ENCODE data around the gene MAPK14.
"Not testable (repeated sequence)": the region's sequence is repeated elsewhere in the genome, so short reads cannot be mapped to it uniquely, and the experiment has no call there.

MAPK14 gene

DNA sequence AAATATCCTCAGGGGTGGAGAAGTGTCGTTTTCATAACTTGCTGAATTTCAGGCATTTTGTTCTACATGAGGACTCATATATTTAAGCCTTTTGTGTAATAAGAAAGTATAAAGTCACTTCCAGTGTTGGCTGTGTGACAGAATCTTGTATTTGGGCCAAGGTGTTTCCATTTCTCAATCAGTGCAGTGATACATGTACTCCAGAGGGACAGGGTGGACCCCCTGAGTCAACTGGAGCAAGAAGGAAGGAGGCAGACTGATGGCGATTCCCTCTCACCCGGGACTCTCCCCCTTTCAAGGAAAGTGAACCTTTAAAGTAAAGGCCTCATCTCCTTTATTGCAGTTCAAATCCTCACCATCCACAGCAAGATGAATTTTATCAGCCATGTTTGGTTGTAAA lies 82.4 kb downstream of the MAPK14 start:
- FAIRE-seq: no peak

GRCh38 chr6:36110863-36111262 lies 83.3 kb downstream of the MAPK14 start:
- no peak for FAIRE-seq

GRCh38 chr6:36111526-36111925 lies 83.9 kb downstream of the MAPK14 start:
- FAIRE-seq: no peak

DNA sequence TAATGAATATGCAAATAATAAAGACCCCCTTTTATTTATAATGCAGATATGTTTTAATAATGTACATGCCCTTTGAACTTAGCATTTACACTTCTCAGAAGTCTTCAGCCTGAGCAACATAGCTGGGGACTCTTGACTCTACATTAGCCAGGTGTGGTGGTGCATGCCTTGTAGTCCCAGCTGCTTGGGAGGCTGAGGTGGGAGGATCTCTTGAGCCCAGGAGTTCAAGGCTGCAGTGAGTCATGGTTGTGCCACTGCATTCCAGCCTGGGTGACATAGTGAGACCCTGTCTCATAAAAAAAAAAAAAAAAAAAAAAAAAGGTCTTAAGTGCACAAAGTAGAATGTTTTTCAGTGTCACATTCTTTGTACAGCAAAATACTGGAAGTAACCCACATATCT lies 85.4 kb downstream of the MAPK14 start:
- no peak for FAIRE-seq

- FAIRE-seq: no peak
These were observed 86.1 kb downstream of the MAPK14 start for GRCh38 chr6:36113703-36114102.

DNA sequence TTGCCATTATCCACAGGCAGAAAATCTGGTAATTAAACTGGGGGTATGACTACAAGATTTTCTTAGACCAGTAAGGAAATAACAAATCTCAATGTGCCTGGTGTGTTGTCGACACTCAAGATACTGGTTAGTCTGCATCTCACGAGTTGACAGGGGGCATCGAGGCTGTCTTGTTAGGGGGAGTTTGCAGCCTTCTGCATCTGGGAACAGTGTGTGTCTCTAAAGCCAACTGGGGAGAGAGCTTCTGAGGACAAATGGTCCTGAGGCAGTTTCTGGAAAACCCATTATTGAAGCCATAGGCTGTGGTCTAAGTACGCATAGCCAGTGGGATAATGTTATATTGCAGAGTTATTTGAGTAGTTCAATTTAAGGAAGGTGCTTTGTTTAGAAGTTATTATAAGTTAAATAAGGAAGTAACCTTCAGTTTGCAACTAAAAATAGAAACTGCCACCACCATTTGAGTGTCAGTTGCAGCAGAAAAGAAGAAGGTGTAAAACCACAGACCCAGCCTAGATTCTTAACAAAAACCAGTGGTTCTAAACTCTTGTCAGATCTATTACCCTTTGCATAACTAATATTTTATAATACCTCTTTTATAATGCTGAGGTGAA lies 87.3 kb downstream of the MAPK14 start:
- no peak for FAIRE-seq

DNA sequence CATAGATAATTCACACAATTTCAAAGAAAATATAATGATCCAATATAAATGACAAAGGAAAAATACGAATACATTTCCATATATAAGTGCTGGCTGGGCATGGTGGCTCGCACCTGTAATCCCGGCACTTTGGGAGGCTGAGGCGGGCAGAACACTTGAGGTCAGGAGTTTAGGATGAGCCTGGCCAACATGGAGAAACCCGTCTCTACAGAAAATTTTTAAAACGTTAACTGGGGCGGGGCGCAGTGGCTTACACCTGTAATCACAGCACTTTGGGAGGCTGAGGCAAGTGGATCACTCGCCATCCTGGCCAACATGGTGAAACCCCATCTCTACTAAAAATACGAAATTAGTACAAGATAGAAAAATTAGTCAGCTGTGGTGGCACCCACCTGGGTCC lies 87.8 kb downstream of the MAPK14 start:
- FAIRE-seq: no peak

DNA sequence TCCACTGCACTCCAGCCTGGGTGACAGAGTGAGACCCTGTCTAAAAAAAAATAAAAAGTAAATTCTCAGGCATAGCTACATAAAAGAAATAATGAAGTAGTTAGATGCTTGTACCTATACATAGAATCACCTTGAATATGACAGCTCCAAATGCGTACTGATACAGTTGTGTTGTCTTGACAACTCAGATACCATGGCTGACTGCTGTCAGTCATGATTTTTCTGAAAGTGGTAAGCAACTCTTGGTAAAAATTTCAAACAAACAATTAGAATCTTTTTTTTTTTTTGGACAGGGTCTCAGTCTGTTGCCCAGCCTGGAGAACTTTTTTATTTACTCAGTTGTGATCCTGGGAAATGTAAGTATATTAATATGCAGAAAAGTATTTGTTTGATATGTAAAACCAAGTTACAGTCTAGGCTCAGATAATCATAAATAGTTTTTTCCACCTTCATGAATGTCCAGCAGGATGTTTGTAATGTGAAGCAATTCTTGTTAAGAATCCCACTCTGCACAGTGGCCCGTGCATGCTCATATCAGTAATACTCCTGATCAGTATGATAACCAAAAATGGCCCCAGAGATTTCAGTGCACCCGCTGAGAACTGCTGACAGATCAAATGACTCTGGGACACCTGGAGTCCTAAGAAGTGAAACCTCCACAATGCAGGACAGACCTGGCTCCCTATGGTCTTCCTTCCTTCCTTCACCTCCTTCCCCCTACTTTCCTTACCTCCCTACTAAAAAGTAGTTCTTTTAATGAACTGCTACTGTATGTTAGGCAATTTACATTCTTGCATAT lies 88.7 kb downstream of the MAPK14 start:
- no peak for FAIRE-seq

GRCh38 chr6:36116943-36117342 lies 89.3 kb downstream of the MAPK14 start:
- FAIRE-seq: no peak

DNA sequence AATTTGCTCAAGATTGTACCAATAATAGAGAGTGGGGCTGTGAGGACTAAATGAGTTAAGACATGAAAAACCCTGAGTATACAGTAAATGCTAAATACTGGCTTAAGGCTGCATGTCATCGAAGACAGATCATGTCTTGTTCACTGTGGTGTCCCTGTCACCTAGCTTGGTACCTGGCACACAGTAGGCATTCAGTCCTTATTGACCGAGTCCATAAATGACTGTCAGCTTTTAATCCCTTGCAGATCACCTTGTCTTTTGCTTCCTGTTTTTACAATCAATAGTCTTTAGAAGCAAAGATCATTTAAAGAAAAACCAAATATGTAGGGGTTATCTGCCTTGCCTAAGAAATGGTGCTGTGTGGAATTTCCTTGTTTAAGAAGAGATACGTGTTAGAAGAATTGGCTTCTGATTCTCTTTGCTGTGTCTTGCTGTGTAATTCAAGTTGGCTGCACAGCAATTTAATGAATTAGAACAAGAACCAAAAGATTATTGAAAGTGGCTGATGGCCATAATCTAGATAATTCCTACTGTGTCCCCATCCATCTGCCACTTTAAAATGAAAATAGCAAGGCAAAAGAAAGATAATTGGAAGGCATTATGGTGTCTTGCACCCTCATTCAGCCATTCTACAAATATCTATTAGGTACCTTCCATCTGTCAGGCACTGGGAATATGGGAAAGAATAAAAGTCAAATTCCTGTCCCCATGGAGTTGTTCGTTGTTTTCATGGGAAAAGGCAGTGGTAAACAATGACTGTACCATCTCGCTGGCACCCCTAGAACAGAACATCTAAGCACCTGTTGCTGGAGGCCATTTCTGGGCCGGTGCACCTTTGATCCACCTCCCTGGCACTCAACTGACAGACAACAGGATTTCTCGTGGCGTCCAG lies 90.3 kb downstream of the MAPK14 start:
- FAIRE-seq: no peak

- FAIRE-seq: no peak
These were observed 91.0 kb downstream of the MAPK14 start for GRCh38 chr6:36118550-36119107.

- FAIRE-seq: no peak
These were observed 91.6 kb downstream of the MAPK14 start for GRCh38 chr6:36119209-36119608.

DNA sequence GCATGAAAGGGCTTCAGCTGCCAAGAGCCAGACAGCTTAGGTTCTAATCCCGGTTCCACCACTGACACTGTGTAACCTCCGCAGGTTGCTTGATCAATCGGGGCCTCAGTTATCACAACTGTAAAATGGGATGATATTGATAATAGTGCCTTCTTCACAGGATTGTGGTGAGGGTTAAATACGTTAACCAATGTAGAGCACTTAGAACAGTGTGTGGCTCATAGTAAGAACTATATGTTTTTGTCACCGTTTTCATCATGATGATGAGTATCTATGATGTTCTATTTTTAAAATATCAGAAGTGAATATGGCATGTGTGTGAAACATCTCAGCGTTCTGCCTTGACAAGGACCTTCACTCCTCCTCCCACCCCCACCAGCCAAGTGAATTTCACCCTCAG lies 92.4 kb downstream of the MAPK14 start:
- no peak for FAIRE-seq

GRCh38 chr6:36120539-36120938 lies 92.9 kb downstream of the MAPK14 start:
- no peak for FAIRE-seq

DNA sequence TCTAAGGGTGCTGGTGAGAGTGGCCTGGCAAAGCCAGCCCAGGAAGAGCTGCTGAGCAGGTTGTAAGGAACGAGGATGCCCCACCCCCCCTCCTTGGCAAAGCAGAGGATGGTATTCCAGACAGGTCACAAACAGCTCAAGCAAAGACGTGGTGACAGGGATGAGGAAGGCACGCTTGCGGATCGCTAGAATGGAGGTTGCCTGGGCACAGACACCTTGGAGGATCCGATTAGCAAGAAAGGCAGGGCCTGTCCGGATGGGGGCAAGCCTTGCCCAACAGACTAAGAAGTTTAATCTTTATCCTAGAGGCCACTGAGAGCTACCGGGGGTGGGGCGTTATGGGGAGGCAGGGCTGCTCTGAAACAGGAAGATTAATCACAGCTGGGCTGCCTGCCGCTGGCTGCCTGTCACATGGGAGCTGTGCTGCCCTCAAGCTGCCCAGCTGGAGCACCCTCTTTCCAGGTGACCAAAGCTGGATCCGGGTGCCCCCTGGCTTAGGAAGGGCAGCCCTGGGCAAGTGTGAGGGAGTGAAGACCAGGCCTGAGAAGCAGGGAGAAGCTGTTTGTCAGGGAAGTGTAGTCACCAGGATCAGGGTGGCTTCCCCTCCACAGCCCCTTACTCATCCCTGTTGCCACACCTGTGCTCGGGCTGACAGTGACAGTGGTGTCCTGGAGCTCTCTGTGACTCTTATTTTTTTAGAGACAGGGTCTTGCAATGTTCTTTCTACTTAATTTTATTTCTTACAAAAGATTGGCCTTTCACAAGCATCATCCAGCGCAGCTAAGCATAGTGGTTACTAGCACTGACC lies 93.6 kb downstream of the MAPK14 start:
- FAIRE-seq: no peak

DNA sequence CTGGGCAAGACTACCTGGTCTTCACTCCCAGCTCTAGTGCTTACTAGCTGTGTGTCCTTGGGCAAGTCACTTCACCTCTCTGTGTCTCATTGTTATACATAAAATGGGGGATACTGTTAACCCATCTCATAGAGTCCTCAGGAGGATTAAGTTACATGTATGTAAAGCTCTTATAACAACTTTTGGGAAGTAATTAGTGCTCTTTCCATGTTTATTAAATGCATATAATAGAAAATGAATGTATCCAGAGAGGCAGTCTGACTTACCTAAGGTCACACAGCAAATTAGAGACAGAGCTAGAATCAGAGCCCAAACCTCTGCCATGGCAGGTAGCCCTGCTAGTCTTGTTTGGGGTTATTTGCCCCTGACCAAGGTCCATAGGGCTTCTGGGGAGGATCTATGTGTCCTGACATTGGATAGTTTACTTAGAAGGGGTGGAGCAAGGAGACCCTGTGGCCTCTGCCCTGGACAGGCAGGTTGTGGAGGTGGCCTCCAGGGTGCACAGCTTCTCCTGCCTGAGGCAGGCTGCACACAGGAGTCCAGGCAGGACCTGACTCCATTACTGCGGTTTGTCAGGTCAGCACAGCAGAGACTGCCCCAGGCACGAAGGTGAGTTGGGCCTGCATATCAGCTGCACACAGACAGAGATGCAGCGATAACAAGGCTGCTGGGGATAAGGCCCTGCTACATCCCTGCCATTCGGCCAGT lies 94.3 kb downstream of the MAPK14 start:
- FAIRE-seq: no peak

GRCh38 chr6:36122495-36123269 lies 95.1 kb downstream of the MAPK14 start:
- FAIRE-seq: no peak

- no peak for FAIRE-seq
These were observed 95.9 kb downstream of the MAPK14 start for GRCh38 chr6:36123270-36124139.

DNA sequence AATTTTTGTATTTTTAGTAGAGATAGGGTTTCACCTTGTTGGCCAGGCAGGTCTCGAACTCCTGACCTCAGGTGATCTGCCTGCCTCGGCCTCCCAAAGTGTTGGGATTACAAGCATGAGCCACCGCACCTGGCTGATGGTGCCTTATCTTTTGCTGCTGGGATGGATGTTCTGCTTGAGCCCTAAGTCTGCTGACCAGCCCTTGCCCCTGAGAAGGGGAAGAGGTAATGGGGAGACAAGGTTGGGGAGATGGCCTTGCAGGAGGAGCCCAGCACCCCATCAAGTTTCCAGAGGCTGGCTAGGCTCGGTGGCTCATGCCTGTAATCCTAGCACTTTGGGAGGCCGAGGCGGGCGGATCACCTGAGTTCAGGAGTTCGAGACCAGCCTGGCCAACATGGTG lies 96.7 kb downstream of the MAPK14 start:
- not testable (repeated sequence) for FAIRE-seq

- no peak for FAIRE-seq
These were observed 97.3 kb downstream of the MAPK14 start for GRCh38 chr6:36124881-36125280.

All from islet of Langerhans (tissue), 1 donor.